Stimulated activated CD4-positive, alpha-beta T cell treated with anti-CD3 and anti-CD28 coated beads, TNF-alpha, amount 100 ng/mL, for 24 hours (primary cell): ENCODE measurements around the gene ASCL5.
"Not testable (repeated sequence)": the region's sequence is repeated elsewhere in the genome, so short reads cannot be mapped to it uniquely, and the experiment has no call there.

ENCODE experiments used
- DNase-seq, 3 experiments: peaks; one replicate each; pipeline ENCODE4 v3.0.0-alpha.2; 2020; ENCODE audit warnings: low read depth in 3 of 3

The ASCL5 gene, protein sequence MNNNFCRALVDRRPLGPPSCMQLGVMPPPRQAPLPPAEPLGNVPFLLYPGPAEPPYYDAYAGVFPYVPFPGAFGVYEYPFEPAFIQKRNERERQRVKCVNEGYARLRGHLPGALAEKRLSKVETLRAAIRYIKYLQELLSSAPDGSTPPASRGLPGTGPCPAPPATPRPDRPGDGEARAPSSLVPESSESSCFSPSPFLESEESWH

DNA sequence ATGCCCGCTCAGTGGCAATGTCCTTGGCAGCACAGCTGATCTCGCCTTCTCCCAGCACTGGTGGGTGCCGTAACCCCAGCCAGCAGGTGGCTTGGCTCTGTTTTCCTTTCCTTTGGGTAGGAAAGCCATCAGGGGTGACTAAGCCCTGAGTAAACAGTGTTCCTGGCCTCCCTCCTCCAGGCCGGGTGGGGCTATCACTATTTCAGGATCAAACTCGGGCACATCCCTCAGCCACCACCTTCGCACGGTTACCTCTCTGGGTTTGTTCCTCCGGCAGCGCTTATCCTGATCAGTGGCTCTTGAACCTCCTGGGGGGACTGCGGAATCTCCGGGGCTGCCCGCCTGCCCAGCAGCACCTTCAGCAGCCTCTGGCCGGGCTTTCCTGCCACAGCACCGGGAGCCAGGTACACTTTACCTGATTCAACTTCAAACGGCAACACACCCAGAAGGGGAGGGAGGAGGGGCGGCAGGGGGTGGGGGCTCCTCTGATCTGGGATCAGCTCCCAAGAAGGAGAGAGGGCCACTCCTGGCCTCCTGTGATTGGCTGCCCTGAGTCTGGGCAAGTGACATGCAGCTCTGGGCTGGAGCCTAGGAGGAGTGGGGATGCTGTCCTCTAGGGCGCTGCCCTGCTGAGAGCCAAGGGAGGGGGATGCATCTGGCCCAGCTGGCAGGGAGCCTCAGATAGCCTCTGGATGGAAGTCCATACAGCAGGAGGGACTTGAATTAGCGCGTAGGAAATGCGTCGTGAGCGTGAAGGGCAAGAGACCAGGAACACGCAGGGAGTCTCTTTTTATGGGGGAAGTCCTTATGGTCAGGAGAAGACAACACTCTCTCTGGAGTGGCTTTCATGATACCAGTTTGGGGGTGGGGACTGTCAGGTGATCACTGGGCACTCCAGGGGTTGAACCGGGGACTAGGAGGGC lies at the start of gene ASCL5:
TSS of gene ASCL5 (minus strand) at position 353 of the 923 bp plus-strand sequence. CDS start 11,812 bp downstream, outside the sequence.
- DNase-seq: no peak

DNA sequence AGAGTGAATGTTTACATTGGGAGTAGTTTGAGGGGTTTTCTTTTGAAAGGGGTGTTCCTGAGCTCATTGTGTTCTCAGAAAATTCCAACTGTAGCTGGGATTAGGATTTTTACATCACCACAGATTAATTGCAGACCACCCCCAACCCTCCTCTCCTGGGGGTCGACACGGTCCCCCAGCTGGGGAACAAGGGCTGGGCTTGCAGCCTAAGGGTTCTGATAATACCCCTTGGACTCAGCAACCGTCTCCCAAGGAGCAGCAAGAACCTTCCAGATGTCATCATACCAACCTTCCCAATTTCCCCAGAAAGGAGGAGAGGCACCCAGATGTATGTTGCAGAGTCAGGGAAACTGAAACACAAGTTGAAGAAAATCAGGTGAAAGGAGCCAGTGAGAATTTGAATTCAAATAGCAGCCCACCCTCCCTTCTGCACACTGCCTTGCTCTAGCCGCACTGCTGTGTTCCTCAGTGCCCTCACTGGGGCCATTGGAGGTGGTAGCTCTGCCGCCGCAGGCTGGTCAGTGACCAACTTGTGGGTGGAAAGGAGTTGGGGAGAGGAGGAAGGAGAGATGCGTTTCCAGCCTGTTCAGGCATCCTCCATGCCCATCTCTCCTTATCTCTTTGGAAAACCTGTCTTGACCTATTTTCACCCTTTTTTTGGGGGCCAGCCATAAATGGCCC lies 49.0 kb upstream of the ASCL5 start:
- DNase-seq: no peak

DNA sequence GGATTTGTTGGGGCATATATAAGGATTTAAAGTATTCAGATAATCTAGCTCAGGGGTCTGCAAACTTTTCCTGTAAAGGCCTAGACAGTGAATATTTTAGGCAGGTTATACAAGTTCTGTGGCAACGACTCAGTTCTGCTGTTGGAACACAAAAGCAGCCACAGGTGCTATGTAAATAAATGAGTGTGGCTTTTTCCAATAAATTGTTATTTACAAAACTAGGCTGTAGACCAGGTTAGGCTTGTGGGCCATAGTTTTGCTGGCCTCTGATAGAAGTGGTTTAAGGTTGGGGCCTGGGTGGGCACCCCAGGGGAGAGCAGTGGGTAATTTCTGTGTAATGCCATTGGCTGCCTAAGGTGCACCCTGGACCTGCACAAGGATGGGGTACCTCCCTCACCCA lies 46.8 kb upstream of the ASCL5 start:
- DNase-seq: no peak

DNA sequence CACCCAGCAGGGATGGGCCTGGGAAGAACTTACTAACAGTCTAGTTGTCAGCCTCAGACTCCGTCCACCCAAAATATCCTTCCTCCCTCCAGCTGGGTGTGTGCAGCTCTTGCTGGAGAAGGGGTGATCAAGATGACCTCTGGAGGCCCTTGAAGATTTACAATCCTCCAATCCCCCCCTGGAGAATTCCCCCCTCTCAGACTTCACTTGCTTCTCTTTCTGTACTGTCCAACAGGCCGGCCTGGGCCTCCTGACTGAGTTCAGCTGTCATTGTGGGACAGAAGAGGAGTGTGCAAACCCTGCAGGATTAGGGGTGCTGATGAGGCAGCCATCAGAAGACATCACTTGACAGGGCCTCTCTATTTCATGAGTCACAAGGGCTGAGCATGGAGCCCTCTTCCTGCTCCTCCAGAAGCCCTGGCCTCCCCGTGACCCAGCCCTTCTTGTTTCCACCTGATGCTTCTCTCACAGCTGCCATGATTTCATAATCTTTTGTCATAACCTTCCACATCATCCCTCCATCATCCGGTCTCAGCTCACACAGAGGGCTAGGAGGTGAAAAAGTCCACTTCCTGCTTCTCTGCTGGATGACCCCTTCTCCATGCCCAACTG lies 46.1 kb upstream of the ASCL5 start:
- no peak for DNase-seq

DNA sequence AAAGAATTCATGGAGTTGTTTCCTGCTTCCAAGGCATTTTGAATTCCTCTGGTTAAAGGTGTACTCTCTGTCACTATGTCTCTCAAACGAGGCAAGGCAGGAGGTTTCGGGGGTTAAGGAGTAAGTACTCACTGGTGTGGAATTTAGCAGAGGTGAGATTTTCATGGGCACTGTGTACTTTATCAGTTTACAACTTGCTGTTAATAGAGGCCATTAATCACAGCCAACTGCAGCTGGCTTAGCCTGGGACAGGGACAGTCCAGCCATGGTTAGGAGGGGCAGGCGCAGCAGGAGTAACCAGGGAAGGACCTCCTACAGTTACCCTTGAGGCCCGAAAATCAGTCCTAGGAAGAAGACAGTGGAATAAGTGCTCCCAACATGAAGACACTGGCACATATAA lies 45.3 kb upstream of the ASCL5 start:
- DNase-seq: no peak

DNA sequence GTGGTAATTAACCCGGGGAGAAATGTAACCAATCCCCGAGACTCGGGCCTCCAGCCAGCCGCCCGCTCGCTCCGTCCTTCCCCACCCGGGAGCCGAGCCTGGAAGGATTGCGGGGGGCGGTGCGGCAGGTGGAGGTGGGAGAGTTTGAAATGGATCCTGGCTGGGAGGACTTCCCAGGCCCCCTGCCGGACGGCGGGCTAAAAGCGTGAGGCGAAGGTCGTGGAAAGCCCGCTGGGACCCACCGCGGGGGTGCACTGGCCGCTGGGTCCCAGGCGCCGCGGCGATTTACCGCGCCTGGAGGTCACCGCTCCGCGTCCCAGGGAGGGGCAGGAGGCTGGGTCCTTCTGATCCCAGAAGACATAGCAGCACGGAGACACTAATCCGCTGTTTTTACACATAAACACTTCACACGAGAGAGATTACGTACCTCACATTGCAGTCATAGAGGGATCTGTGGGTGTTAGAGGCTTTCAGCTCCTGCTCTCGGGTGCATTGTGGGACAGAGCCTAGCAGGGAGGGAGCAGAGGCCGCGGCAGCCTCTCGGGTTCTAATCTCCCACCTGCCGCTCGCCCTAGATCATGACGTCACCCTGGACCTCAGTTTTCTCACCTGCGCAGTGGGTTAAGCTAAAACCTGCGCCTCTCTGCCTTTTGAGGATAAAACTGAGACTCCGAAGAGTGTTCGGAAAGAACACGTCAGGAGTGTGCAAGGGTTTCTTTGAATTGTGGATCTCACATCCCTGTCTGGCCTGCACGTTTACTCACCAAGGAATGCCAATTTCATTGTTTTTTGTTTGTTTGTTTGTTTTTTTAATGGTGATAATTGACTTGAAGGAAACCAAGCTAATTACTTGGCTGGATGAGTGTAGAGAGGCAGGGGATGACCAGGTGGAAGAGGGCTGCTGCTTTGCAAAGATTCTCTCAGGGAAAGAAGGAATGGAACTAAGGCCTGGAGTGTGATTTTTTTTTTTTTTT lies 44.4 kb upstream of the ASCL5 start:
- DNase-seq: peak; percentile 19 to 59 (median 37)

DNA sequence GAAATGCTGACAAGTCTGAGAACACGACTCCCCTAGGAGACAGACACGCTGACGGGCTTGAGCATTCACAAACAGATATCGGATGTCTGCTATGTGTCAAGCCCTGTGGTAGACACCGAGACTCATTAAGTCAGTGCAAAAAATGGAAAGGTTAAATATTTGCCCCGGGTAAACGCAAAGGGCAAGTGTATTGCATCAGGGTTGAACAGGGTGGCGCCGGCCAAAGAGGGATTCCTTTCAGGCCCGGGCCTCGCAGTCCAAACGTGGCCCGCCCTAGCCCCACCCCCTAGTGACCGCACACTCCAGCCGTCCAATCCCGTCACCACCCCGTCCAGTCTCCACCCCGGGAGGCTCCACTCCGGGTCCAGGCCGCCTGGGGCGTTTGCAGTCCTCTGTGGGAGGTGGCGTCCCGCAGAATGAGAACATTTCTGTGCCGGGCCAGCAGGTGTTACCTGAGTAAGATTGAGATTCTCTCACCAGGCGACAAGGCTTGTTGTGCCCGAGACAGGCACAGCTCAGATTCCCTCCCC lies 43.6 kb upstream of the ASCL5 start:
- DNase-seq: peak; percentile 31 to 81 (median 60)

DNA sequence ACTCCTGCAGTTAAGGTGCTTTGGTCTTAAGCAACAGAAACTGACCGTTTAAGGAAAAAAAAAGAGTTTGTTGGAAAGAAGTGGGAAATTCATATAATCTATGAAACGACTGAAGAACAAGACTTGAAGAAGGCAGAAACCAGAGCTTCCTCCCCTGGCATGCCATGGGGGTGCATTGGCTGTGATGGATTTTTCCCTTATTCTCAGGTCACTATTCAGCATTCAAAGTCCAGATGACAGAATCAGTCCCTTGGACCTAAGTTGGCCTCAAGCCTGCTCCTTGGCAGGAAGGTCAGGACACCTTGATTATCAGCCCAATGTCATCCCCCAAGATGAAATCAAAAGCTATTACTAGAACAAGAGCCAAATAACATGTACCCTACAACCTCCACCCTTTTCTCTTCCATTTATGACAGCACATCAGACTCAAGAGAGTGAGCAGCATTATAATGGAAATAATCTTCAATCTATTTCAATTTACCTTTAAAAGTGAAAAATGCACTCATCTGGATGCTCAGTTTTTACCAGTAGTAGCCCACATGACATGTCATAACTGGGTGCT lies 43.1 kb upstream of the ASCL5 start:
- DNase-seq: no peak

DNA sequence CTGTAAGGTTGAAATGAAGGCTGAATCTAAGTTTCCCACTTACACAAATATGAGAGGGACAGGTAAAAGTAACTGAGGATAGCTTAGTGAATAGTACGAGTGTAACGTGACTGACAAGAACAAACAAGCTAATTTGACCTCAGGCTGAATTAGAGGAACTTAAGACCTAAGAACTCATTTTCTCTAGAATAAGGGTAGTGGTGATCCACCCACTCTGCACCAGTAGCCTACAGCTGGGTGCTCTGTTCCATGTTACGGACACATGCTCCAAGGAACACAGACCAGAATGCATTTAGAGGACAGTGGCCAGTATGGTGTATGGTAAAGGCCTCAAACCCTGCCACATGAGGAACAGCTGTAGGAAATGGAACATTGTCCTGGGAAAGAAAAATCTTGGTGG lies 42.2 kb upstream of the ASCL5 start:
- DNase-seq: no peak

DNA sequence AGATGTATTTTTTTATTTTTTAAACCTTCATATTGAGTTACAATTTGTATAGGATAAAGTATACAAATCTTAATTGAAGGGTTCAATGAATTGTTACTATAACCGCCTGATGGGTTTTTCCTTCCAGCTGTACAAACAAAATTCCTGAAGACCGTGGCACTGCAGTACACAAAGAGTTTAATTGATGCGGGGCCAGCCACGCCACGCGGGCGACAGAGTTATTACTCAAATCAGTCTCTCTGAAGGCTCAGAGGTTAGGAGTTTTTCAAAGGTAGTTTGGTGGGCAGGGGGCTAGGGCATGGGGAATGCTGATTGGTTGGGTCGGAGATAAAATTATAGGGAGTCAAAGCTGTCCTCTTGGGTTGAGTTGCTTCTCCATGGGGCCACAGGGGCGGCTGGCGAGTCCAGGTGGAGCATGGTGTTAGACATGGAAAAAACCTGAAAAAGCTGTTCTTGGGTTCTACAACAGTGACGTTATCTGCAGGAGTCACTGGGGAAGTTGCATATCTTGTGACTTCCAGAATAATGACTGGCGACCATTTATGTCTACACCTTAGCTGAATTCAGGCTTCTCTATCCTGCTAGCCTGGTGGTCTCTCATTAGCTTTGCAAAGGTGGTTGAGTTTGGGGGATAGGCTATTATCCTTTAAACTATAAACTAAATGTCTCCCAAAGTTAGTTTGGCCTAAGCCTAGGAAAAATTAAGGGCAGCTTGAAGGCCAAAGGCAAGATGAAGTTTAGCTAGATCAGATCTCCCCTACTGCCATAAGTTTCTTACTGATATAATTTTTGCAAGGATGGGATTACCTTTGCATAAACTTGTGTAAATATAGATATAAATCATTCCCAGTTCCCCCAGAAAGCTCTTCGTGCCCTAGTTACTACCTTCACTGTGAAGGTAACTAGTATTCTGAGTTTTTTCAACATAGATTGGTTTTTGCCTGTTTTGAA lies 40.3 kb upstream of the ASCL5 start:
- no peak for DNase-seq

DNA sequence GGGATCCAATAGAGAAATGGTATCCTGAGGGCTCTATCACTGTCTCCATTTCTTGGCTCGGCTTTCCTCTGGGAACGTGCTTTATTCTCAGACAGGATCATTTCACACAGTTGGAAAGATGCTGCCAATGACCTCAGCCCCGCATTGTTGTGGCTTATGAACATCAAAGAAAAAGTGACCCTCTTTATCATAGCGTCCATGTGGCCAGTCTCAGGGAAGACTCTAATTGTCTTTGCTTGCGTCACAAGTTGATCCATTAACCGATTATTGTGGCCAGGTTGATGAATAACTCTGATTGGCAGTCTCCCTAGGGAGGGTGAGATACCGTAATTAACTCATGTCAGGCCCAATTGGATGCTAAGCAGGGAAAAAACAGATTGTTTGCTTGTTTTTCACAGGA lies 37.7 kb upstream of the ASCL5 start:
- DNase-seq: no peak

DNA sequence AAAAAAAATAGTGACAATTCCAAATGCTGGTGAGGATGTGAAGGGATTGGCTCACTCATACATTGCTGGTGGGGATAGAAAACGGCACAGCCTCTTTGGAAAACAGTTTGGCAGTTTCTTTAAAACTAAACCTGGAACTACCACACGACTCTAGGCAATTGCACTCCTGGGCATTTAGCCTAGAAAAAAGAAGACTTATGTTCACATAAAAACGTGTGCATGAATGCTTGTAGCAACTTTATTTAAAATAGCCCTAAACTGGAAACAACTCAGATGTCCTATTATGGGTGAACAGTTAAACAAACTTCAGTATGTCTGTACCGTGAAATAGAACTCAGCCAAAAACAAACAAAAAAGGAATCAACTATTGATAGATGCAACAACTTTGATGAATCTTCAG lies 36.7 kb upstream of the ASCL5 start:
- no peak for DNase-seq

DNA sequence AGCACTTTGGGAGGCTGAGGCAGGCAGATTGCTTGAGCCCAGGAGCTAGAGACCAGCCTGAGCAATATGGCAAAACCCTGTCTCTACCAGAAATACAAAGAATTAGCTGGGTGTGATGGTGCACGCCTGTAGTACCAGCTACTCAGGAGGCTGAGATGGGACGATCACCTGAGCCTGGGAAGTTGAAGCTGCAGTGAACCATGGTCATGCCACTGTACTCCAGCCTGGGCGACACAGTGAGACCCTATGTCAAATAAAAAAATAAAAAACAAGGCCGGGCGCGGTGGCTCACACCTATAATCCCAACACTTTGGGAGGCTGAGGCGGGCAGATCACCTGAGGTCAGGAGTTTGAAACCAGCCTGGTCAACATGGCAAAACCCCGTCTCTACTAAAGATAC lies 36.1 kb upstream of the ASCL5 start:
- not testable (repeated sequence) for DNase-seq

DNA sequence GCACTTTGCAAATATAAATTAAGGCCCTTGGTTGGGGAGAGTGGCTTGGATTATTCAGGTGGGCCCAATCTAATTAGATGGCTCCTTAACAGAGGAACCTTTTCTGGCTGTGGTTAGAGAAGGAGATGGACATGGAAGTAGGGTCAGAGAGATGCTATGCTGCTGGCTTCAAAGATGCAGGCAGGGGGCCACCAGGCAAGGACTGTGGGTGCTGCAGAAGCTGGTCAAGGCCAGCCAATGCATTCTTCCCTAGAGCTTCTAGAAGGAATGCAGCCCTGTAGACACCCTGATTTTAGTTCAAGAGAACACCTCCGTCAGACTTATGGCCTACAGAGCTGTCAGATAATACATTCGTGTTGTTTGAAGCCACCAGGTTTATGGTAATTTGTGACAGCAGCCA lies 31.0 kb upstream of the ASCL5 start:
- no peak for DNase-seq

DNA sequence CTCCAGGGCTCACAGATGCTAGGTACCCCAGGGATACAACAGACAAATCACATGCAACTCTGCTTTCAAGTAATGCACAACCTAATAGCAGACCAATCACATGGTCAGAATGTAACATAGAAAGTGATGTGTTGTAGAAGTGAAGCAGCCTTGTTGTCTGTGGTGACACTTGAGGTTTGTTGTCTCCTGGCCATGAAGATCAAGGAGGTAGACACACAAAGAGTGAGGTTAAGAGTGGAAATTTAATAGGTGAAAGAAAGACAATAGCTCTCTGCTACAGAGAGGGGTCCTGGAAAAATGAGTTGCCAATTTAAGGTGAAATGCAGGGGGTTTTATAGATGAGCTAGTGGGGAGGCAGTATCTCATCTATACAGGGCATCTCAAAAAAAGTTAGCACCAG lies 29.8 kb upstream of the ASCL5 start:
- DNase-seq: no peak

DNA sequence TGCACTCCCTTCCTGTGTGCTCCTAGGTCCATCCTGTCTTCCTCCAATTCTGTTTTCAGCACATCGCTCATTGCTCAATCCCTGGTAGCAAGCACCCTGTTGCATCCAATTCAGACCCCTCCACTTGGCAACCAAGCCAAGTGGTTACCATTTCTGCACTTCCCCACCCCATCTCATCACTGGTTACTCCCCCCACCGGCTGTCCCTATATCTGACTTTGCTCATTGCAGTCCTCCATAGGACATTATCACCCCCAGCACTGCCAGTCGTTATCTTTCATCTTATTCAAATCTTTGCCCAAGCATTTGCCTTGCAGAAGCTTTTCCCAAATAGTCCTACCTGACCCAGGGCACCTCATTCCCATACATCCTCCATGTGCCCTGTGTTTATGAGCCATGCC lies 29.4 kb upstream of the ASCL5 start:
- DNase-seq: no peak

DNA sequence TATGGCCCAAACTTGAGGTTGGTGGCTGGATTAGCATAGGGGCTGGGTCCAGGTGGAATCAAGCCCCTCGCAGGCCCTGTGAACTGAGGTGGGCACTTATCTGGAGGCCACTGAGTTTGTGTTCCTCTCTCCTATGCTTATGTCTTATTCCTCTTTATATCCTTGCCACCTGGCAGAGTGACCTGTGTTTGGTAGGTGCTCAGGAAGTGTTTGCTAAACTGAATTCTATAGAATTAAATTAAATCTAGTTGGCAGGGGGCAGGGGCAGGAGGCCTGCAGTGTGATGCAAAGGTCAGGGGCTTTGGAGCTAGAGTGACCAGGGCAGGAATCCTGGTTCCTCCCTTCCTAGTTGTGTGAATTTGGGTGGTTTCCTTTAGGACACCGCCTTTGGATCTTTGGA lies 28.4 kb upstream of the ASCL5 start:
- no peak for DNase-seq

DNA sequence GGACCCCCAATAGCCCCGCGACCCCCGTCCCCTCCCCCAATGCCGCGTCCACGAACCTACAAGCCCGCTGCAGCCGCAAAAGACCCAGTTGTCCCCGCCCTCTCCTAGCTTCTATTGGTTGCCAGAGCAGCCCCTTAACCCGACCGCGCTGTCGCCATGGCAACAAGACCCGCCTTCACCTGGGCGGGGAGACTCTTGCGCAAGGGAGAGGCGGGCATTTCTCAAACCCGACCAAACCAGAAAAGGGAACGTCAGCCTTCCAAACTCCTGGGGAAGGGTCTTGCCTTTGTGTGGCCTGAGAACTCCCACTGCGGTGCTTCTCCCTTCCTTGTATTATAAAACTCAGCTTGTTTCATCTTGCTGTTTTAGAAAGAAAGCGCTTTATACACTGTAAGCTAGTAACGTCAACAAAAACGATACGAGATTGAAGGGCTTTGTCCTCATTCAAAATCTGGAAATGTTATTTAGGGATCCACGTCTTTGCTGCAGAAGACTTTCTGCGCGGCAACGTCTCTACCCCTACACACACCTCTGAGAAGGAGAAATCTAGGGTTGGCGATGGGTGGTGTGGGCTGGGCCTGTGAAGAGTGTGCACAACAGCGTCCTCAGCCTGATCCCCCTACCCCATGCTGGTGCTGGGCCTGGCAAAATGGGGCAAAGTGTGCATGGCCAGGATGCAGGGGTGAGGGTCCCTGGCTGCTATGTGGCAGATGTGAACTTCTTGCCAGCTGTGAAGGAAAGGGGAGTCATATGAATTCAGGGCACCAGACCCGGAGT lies 27.6 kb upstream of the ASCL5 start, which contains the start of gene TMEM9:
TSS of gene TMEM9 (minus strand) at position 86 of the 777 bp plus-strand sequence. CDS start 551 bp downstream, outside the sequence.
- DNase-seq: peak; percentile 96 to 98 (median 98)
